Psoas muscle (tissue), 8 donors: ENCODE results near the gene MPRIP. TPM values are rescaled to one million over a fixed set of nuclear protein-coding genes. Genes with fewer than 3 reads are reported as not detected.

Source experiments
- ATAC-seq, 4 donors: fragments of 200-7000 bp; cut with Tn5 transposase; one replicate each; pipeline ENCODE4 v1.9.1; 2020; ENCODE audit warnings: moderate library complexity in 3 of 4, mild to moderate bottlenecking in 2 of 4
- DNase-seq, 2 donors: peaks; one replicate each; pipeline ENCODE4 v3.0.0-alpha.2; 2020
- H3K27ac ChIP-seq: fragments of 200-600 bp; one replicate; pipeline ENCODE4 v1.8.0; 2022
- H3K27me3 ChIP-seq, 3 donors: fragments of 200-600 bp in 1 of 3; one replicate each; pipeline versions ENCODE4 v1.6.1 to v1.8.0; 2013 to 2022; ENCODE audit warnings: low read length in 2 of 3, mild to moderate bottlenecking in 2 of 3, moderate library complexity in 1 of 3; ENCODE audit not compliant: insufficient read depth in 3 of 3
- H3K36me3 ChIP-seq, 2 donors: fragments of 200-600 bp in 1 of 2; one replicate each; pipeline versions ENCODE4 v1.6.1 to v1.8.0; 2013 to 2022; ENCODE audit warnings: low read depth in 1 of 2, mild to moderate bottlenecking in 1 of 2, moderate library complexity in 1 of 2; ENCODE audit not compliant: insufficient read depth in 1 of 2
- H3K4me1 ChIP-seq: fragments of 200-600 bp; one replicate; pipeline ENCODE4 v1.8.0; 2022
- H3K4me3 ChIP-seq: fragments of 200-600 bp; one replicate; pipeline ENCODE4 v1.8.0; 2022; ENCODE audit warnings: mild to moderate bottlenecking
- H3K9me3 ChIP-seq: fragments of 200-600 bp; one replicate; pipeline ENCODE4 v1.8.0; 2022
- WGBS, 3 donors: extraction: QIAGEN DNeasy Blood & Tissue Kit; methylation state at CpG; one replicate each; pipeline versions ENCODE4 v1.1.6 to v1.1.7; 2013; 5-methylcytosine and 5-hydroxymethylcytosine counted together
- intact Hi-C, 2 donors: fragments of 100-400 bp; cut with DNase I; formaldehyde crosslinking; loops; one replicate each; pipeline versions ENCODE4 v1.11.0 to v1.14.2; 2022
- polyA plus RNA-seq, 3 donors: library from polyadenylated mRNA; stranded (reverse); fragments of 200-250 nt; gene quantifications; one replicate each; pipeline ENCODE4 v1.2.3, GENCODE V29; 2013
- total RNA-seq, 4 donors: library from RNA; stranded (reverse); fragmentation: NEBNext Ultra II Directional in 2 of 4; extraction: Animal tissue kit (Norgen Biotek cat#: 25700) in 2 of 4; gene quantifications; one replicate each; pipeline versions ENCODE4 v1.2.1 to v1.2.4, GENCODE V29; 2021 to 2023
- TF ChIP-seq, protein P1 (sequence below): fragments of 200-600 bp; IDR thresholded peaks from one replicate; pipeline ENCODE4 v1.8.0; 2022; ENCODE audit warnings: antibody characterized with exemption
- donor health status: healthy with polysubstance abuse.
- donor health status: DM: no; HTN: no; CAD: no; lungs with moderate emphysema.
- donor health status: Bipolar disorder and iron deficiency.
- donor health status: healthy.
- donor health status: DM: yes; HTN: yes; CAD: no.
- donor health status: DM: no; HTN: no; CAD: no.
- donor health status: DM: no; HTN: no; CAD: no.
- donor health status: DM: yes; HTN: yes; CAD: no.

The MPRIP gene
- total and polyA plus RNA-seq, 7 donors, result 142 to 322 (median 244) TPM

DNA sequence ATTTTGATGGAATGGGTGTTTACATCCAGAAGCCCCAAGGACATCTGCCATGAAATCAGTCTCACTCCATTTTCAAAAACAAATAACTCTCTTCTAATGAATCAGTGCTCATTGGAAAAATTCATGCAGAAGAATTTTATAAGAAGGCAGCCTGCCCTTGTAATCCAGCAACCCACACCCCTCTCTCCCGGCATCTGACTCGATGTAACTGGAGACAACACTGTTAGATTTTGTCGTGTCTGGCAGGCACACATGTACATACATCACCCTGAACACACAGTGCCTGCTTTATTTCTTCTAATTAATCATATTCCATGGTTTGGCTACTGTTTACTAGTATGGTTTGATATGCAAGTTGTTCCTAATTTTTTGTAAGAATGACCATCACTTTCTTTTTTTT lies 175.7 kb downstream of the MPRIP start:
- Histone ChIP-seq H3K36me3 (peaks cover 5 to 100% of the 10 kb centered on the region in 2 donors), H3K4me3 (no peak overlapping the region), H3K4me1 (no peaks in the 10 kb centered on the region), H3K27ac (no peak overlapping the region), H3K9me3 (no peaks in the 10 kb centered on the region), H3K27me3 (no peaks in the 10 kb centered on the region)
- ATAC-seq (no peak), DNase-seq (no peak)
- WGBS, 3 donors, result 36 to 75% (median 38%) methylated on average over 3 of the region's 3 CpGs
- TF ChIP-seq, protein P1, sequence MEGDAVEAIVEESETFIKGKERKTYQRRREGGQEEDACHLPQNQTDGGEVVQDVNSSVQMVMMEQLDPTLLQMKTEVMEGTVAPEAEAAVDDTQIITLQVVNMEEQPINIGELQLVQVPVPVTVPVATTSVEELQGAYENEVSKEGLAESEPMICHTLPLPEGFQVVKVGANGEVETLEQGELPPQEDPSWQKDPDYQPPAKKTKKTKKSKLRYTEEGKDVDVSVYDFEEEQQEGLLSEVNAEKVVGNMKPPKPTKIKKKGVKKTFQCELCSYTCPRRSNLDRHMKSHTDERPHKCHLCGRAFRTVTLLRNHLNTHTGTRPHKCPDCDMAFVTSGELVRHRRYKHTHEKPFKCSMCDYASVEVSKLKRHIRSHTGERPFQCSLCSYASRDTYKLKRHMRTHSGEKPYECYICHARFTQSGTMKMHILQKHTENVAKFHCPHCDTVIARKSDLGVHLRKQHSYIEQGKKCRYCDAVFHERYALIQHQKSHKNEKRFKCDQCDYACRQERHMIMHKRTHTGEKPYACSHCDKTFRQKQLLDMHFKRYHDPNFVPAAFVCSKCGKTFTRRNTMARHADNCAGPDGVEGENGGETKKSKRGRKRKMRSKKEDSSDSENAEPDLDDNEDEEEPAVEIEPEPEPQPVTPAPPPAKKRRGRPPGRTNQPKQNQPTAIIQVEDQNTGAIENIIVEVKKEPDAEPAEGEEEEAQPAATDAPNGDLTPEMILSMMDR, result no peak
- intact Hi-C loops, result loop anchor here in 1 of 2 donors (10.0 kb wide), 1 partner anchor 183 kb away; no protein-coding TSS in a partner anchor

DNA sequence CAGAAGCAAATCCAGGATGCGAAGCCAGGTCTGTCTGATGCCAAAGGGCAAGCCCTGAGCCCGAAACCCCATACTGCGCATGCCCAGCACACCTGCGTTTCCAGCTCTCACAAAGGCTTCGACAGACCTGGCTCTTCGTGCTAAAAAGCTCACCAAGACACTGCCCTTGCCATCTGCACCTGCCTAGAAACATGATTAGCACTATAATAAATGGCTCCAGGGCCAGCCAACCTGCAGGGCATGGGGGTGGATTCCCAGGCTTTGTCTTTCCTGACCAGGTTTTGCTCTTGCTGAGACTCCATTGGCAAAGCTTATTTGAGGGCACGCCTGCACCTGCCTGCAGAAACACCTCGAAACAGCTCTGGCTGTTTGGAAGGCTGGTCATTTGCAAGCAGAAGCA lies 178.3 kb downstream of the MPRIP start:
- no peak overlapping the region for H3K27ac ChIP-seq
- no peaks in the 10 kb centered on the region for H3K9me3 ChIP-seq
- no peak for ATAC-seq
- H3K4me3 ChIP-seq, result no peak overlapping the region
- intact Hi-C loops, result no loop called here
- peaks cover 3 to 100% of the 10 kb centered on the region in 2 donors for H3K36me3 ChIP-seq
- TF ChIP-seq, protein P1, result no peak
- no peaks in the 10 kb centered on the region for H3K27me3 ChIP-seq
- no peaks in the 10 kb centered on the region for H3K4me1 ChIP-seq
- peak in 1 of 2 donors; percentile 5 for DNase-seq
- WGBS, 3 donors, result 89 to 96% (median 94%) methylated on average over 8 of the region's 8 CpGs

DNA sequence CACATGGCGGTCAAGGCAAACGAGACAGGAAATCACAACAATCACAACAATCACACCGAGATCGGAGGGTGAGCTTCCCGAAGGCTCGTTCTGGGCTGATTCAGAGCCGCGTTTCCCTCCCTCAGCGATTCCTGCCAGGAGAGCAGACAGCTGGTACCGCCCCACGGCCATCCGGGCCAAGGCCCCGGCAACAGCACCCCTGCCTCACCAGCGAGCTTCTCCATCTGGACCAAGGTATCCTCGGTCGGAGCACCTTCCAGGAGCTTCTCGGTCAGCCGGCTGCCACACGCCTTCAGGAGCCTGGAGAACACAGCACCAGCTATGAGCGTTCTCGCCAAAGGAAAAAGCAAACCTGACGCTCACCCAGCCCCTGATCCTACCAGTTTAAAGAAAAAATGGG lies 179.1 kb downstream of the MPRIP start:
- TF ChIP-seq, protein P1, result no peak
- no peak for ATAC-seq
- Histone ChIP-seq H3K9me3 (no peaks in the 10 kb centered on the region), H3K4me1 (no peaks in the 10 kb centered on the region), H3K27ac (no peak overlapping the region), H3K36me3 (peaks cover 3 to 100% of the 10 kb centered on the region in 2 donors), H3K4me3 (no peak overlapping the region), H3K27me3 (no peaks in the 10 kb centered on the region)
- intact Hi-C loops, result no loop called here
- WGBS, 3 donors, result 86 to 91% (median 89%) methylated on average over 22 of the region's 22 CpGs
- peak in 1 of 2 donors; percentile 41 for DNase-seq

DNA sequence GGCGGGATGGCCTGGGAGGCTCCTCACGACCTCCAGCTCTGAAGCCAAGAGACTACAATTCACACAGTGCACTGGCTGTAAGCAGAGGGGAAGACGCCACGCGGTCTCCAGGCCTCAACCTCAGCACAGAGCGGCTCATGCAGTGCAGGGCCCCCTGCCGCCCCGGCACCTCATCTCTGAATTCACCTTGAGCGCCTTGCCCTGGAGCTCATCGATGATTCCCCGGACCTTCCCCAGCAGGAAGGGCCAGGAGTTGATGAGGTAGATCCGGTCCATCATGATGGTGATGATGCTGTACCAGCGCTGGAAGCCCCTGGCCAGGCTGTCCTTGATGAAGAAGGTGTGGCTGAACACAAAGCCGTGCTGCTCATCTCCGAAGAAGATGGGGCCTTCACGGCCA lies 181.5 kb downstream of the MPRIP start:
- H3K36me3 ChIP-seq, result peaks cover 0 to 100% of the 10 kb centered on the region in 2 donors
- no peaks in the 10 kb centered on the region for H3K27me3 ChIP-seq
- TF ChIP-seq, protein P1, result no peak
- H3K27ac ChIP-seq, result no peak overlapping the region
- H3K9me3 ChIP-seq, result no peaks in the 10 kb centered on the region
- peak in 1 of 2 donors; percentile 32 for DNase-seq
- intact Hi-C loops, result no loop called here
- no peak for ATAC-seq
- 93 to 97% (median 93%) methylated on average over 16 of the region's 16 CpGs for WGBS, 3 donors
- H3K4me3 ChIP-seq, result no peak overlapping the region
- H3K4me1 ChIP-seq, result peaks cover 5% of the 10 kb centered on the region

DNA sequence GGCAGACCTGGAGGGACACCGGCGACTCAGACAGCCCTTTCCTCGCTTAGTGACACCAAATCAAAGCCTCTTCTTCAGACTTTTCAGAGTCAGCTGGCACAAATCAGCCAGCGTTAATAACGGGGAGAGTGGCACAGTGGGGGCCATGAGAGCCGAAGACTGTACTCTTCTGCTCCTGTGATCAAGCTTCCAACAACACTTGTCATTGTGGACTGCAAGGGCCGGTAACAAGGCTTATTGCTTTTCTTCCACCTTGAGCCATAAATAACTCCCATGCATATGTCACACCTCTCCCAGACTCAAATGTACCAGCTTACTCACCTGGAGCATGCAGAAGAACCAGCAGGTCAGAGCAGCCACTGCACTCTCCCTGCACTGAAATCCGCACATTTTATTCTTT lies 181.9 kb downstream of the MPRIP start:
- Histone ChIP-seq H3K9me3 (no peaks in the 10 kb centered on the region), H3K4me1 (peaks cover 9% of the 10 kb centered on the region), H3K27me3 (no peaks in the 10 kb centered on the region), H3K4me3 (no peak overlapping the region), H3K36me3 (peaks cover 0 to 99% of the 10 kb centered on the region in 2 donors), H3K27ac (no peak overlapping the region)
- intact Hi-C loops, result no loop called here
- TF ChIP-seq, protein P1, result no peak
- no peak for ATAC-seq
- 82 to 85% (median 84%) methylated on average over 8 of the region's 8 CpGs for WGBS, 3 donors
- peak in 1 of 2 donors; percentile 10 for DNase-seq
